BE2C (cell line): ENCODE results near the gene VENTX.

Experiments
- DNase-seq: peaks from one replicate; pipeline ENCODE4 v3.0.0-alpha.2; 2020
- H3K27me3 ChIP-seq: fragments of 250-450 bp; sonication (Bioruptor Pico); 2 replicates; pipeline ENCODE4 v1.5.1; 2020; ENCODE audit warnings: mild to moderate bottlenecking
- H3K36me3 ChIP-seq: fragments of 250-450 bp; sonication (Bioruptor Pico); 2 replicates; pipeline ENCODE4 v1.5.1; 2020; ENCODE audit warnings: mild to moderate bottlenecking
- H3K4me1 ChIP-seq: fragments of 250-450 bp; sonication (Bioruptor Pico); 2 replicates; pipeline ENCODE4 v1.5.1; 2020
- H3K4me3 ChIP-seq: 2 replicates; pipeline ENCODE4 v1.5.1; 2011; ENCODE audit warnings: low read depth, low read length
- H3K9me3 ChIP-seq: fragments of 250-450 bp; sonication (Bioruptor Pico); 2 replicates; pipeline ENCODE4 v1.5.1; 2020
- TF ChIP-seq, protein P1 (sequence below): IDR thresholded peaks from 2 replicates; pipeline ENCODE4 v1.5.1; 2012; ENCODE audit warnings: mild to moderate bottlenecking, low read depth, low read length

Gene VENTX

GRCh38 chr10:133289761-133290160 lies 52.1 kb downstream of the VENTX start:
- H3K36me3 ChIP-seq = peaks cover 26% of the 10 kb centered on the region
- H3K4me3 ChIP-seq = no peak overlapping the region
- no peaks in the 10 kb centered on the region for H3K9me3 ChIP-seq
- H3K4me1 ChIP-seq = no peaks in the 10 kb centered on the region
- TF ChIP-seq, protein P1, sequence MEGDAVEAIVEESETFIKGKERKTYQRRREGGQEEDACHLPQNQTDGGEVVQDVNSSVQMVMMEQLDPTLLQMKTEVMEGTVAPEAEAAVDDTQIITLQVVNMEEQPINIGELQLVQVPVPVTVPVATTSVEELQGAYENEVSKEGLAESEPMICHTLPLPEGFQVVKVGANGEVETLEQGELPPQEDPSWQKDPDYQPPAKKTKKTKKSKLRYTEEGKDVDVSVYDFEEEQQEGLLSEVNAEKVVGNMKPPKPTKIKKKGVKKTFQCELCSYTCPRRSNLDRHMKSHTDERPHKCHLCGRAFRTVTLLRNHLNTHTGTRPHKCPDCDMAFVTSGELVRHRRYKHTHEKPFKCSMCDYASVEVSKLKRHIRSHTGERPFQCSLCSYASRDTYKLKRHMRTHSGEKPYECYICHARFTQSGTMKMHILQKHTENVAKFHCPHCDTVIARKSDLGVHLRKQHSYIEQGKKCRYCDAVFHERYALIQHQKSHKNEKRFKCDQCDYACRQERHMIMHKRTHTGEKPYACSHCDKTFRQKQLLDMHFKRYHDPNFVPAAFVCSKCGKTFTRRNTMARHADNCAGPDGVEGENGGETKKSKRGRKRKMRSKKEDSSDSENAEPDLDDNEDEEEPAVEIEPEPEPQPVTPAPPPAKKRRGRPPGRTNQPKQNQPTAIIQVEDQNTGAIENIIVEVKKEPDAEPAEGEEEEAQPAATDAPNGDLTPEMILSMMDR = no peak
- no peak for DNase-seq
- H3K27me3 ChIP-seq = no peaks in the 10 kb centered on the region
